Esophagus muscularis mucosa (tissue), 4 donors: ENCODE results near the gene SLC35C1.

Experiments used
- EP300 ChIP-seq: sonication (generic); formaldehyde crosslinking; IDR thresholded peaks from one replicate; pipeline ENCODE4 v1.6.1; 2017; ENCODE audit warnings: antibody characterized with exemption
- POLR2A ChIP-seq: fragments of 450-650 bp; IDR thresholded peaks from one replicate; pipeline ENCODE4 v1.6.1; 2017; ENCODE audit warnings: antibody characterized with exemption, moderate library complexity, mild to moderate bottlenecking, low read depth
- POLR2AphosphoS5 ChIP-seq, 2 donors: sonication (generic); formaldehyde crosslinking; IDR thresholded peaks; one replicate each; pipeline ENCODE4 v1.6.1; 2017; ENCODE audit warnings: antibody characterized with exemption in 2 of 2
- TF ChIP-seq, protein P1 (sequence below), 3 experiments: fragments of 200-600 bp in 2 of 3; fragments of 450-650 bp in 1 of 3; sonication (generic) in 2 of 3; IDR thresholded peaks; one replicate each; pipeline ENCODE4 v1.5.1; 2017 to 2019; ENCODE audit warnings: antibody characterized with exemption in 3 of 3, mild to moderate bottlenecking in 2 of 3, moderate library complexity in 1 of 3

DNA sequence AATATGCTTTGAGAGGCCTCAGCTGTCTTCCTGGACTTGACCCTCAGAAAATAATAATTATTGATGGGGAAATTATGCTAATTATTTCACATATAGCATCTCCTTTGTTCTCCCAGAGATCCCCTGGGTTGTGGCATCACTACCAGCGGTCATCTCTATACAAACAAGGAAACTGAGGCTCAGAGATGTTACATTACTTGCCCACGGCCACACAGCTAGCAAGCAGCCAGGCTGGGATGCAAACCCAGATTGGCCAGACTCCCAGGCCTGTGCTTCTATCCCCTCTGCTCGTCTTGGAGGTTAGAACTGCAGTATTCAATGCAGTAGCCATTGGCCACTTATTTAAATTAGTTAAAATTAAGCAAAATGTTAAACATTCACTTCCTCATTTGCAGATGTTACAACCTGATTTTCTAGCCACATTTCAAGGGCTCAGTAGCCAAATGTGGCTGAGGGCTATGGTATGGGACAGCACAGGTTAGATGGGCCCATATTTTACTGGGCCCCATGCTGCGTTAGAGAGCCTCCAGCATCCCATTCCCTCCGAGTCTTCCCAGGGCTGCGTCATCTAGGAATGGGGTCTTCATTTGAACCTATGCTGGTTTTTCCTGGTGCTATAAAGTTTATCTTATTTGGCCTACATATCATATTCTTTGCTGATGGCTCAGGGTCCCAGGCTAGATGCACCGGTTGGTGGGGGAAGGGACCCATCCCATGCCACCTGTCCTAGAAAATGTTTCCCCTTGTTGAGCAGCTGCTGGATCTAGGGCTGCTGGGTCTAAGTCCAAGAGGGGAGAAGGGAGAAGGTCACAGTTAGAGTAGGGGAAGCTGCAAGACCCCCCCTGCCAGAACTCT, 2.2 kb downstream of the SLC35C1 start:
- TF ChIP-seq, protein P1, sequence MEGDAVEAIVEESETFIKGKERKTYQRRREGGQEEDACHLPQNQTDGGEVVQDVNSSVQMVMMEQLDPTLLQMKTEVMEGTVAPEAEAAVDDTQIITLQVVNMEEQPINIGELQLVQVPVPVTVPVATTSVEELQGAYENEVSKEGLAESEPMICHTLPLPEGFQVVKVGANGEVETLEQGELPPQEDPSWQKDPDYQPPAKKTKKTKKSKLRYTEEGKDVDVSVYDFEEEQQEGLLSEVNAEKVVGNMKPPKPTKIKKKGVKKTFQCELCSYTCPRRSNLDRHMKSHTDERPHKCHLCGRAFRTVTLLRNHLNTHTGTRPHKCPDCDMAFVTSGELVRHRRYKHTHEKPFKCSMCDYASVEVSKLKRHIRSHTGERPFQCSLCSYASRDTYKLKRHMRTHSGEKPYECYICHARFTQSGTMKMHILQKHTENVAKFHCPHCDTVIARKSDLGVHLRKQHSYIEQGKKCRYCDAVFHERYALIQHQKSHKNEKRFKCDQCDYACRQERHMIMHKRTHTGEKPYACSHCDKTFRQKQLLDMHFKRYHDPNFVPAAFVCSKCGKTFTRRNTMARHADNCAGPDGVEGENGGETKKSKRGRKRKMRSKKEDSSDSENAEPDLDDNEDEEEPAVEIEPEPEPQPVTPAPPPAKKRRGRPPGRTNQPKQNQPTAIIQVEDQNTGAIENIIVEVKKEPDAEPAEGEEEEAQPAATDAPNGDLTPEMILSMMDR (IDR thresholded peaks at IDR 0.05), result no peak
- TF ChIP-seq POLR2A (no peak), EP300 (no peak), POLR2AphosphoS5 (IDR thresholded peaks at IDR 0.05) (no peak)
